Raji (cell line): ENCODE data around the gene DIDO1.

ENCODE experiments used
- POLR2A ChIP-seq: IDR thresholded peaks from 2 replicates; pipeline ENCODE4 v1.6.1; 2011; ENCODE audit warnings: low read depth, low read length, control low read depth; ENCODE audit not compliant: insufficient read depth

DIDO1 gene

DNA sequence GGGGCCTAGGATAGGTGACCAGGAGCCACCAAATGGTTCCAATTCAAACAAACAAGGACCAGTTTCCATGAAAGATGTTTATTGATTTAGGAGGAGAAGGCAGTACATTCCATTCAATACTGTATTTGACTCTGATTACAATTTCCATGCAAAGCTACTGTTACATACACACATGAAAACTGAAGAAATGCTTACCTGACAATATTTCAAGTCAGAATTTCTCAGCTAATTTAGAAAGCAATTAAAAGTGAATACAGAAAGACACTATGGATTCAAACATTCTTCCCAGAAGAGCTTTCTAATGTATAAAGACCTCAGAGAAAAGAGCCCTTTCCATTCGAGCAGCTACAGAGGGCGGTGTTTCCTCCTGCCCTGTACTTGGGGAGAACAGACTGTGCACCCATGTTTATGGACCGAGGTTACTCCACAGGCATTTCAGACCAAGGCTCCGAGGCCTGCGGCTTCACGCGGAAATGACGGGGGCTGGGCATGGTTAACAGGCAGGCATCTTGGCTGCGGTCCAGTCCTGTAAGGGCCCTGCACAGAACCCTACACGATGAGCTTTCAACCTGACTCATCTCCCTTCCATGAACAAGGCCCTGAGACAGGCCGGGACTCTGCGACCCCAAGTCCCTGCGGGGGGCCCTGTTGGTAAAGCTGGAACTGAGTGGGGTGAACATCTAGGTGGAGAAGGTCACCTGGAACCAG lies 39.0 kb downstream of the DIDO1 start:
- TF ChIP-seq POLR2A: no peak

DNA sequence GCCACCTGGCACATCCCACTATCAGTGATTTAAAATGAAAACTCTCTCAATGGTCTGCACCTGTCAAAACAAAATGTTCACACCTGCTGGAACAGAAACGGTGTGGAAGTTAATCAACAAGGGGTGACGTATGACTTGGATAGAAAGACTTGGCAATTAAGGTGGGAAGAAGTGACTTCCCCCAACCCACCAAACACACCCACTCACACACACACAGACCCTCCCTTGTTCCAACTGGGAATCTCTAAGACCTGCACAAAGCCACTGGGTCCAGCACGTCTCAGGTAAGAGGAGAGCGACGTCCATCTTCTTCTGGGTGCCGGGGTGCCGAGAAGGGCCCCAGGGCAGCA lies 39.6 kb downstream of the DIDO1 start:
- no peak for TF ChIP-seq POLR2A

GRCh38 chr20:62885896-62886708 lies 40.2 kb downstream of the DIDO1 start:
- no peak for TF ChIP-seq POLR2A

DNA sequence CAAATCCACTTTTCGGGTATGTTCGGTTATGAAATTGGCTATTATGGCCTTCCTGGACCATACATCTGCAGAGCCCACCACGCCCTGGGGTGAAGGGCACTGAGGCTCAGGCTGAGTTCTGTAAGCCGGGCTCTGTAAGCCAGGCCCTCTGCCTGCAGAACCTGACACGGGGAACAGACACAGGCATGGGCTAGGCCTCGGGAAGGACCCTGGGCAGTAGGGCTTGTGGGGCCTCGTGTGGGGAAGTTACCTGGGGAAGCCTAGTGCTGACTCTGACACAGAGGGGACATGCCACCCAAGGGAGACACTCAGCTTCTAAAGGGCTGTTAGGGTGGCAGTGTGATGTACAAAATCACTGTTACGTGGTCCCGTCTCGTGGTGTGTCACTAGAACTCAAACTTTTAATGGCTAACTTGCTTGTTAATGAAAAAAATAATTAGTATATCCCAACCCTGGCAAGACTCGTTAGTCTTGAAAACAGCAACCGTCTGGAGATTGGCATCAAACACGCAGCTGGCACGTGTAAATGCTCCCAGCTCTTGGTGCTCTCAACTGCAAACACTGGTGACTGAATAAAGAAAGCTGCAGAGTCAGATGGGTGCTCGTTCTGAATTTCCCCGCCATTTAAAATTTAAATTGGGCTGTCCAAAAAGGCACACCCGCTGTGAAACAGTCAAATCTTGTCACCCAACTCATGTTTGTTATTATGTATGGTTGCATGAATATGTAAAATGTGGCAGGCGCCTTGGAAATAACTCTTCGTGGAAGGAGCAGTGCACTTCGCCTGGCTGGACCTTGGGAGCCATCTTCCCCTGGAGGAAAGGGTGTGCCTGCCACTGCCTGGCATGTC lies 41.0 kb downstream of the DIDO1 start:
- TF ChIP-seq POLR2A: no peak

DNA sequence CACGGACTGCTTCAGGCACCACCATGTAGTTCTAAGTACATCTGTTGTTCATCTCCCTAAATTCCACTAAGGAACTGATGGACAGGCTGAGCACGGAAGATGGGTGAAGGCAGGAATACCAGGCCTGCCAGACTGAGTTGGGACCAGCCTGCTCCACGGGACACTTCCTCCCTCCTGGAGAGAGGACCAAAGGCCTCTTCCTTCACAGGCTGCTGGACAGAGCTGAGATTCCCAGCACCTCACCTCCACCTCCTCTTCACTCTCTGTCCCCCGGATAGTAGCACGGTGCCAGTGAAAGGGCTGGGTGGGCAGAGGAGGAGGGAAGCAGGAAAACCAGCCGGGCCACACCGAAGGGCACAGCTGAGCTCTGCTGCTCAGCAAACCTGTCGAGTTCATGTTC lies 41.7 kb downstream of the DIDO1 start:
- no peak for TF ChIP-seq POLR2A

GRCh38 chr20:62882426-62882825 lies 43.9 kb downstream of the DIDO1 start:
- TF ChIP-seq POLR2A: no peak

DNA sequence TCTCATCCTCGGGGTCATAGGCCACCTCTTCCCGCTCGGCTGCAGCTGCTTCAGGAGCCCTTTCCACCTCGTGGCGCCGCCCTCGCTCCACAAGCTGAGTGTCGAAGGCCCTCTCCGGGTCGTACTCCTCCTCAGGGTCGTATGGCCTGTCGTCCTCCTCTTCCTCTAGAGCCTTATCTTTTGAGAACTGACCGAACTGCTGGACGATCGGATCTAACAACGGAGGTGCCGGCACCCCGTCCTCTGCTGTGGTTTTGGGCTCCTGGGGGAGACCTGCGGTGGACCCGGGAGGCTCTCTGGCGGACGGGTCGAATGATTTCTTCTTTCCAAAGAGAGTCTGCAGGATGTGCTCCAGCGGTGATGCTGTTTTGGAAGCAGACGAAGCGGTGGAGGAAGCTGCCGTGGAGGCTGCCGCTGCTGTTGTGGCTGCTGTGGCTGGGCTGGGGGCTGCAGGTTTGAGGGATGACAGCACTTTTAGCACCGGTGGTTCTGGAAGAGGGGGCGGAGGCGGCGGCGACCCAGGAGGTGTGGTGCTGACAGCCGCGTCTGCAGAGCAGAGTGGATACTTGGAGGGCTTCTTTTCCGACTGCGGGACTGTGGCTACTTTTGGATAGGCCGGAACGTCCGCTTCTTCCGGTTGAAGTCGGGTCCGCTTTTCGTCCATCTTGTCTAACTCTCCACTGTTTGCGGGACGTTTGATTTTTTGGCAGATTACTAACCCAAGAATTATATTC lies 44.5 kb downstream of the DIDO1 start:
- no peak for TF ChIP-seq POLR2A

GRCh38 chr20:62880935-62881661 lies 45.2 kb downstream of the DIDO1 start:
- TF ChIP-seq POLR2A: no peak

DNA sequence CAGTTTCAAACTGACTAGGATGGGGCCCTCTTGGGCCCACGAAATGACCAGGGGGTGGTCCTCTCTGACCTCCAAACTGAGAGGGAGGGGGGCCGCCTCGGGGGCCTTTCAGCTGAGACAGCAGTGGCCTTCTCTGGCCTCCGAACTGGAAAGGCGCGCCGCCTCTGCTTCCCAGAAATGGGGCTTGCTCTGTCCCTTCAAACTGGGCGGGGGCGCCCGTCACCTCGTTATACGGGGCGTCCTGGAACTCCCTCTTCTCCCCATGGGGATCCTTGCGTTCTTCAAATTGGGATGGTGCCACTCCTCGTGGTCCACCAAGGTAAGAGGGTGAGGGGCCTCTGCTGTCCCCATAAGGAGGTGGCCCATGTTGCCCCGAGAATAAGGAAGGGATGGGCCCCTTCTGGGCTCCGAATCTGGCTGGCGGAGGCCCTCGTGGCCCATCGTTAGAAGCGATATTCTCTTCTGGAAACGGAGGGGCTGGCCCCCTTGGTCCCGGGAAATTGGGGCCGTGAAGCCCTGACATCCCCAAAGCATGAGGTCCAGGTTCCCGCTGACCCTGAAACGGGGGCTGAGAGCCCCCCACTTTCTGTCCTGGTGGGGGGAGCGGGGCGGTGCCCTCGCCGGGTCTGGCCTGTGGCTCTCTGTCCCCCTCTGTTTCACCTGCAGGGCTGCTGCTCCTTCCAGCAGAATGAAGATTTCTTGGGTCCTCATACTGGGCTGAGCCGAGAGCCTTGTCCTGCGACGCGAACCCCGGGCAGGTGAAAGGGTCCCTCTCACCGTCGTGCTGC lies 46.0 kb downstream of the DIDO1 start:
- no peak for TF ChIP-seq POLR2A

GRCh38 chr20:62879275-62880146 lies 46.8 kb downstream of the DIDO1 start:
- no peak for TF ChIP-seq POLR2A

GRCh38 chr20:62878244-62879038 lies 47.9 kb downstream of the DIDO1 start:
- TF ChIP-seq POLR2A: no peak

GRCh38 chr20:62876902-62877816 lies 49.1 kb downstream of the DIDO1 start:
- no peak for TF ChIP-seq POLR2A
